ENCODE measurements around the gene CDKN2B. TPM values are rescaled to one million over a fixed set of nuclear protein-coding genes. Genes with fewer than 3 reads are reported as not detected.

CDKN2B gene
- total and polyA plus RNA-seq, 2 donors (not counting 3 experiments of a cell fraction or from before 2014, with no cell fraction given), result 1.6 to 2.1 TPM

- dilution Hi-C loops (cut with MboI; ENCODE audit: extremely low pct_ligation_motif_present, low sequenced_read_pairs), result no loop called here
- no peak for TF ChIP-seq FOS (IDR thresholded peaks at IDR 0.05; ENCODE audit: borderline replicate concordance, insufficient read depth, low read length)
- no peak for TF ChIP-seq MYC (IDR thresholded peaks at IDR 0.05; ENCODE audit: low read depth, low read length)
- TF ChIP-seq POLR2AphosphoS5 (IDR thresholded peaks at IDR 0.05; ENCODE audit: insufficient read depth, low read depth, low read length), result no peak
- TF ChIP-seq JUN (IDR thresholded peaks at IDR 0.05; ENCODE audit: borderline replicate concordance, insufficient read depth, insufficient read length, low read depth), result no peak
- no peak for TF ChIP-seq MAX (IDR thresholded peaks at IDR 0.05; ENCODE audit: insufficient read depth, insufficient read length)
- TF ChIP-seq EZH2 (IDR thresholded peaks at IDR 0.05; ENCODE audit: borderline replicate concordance, low read depth, low read length, severe bottlenecking), result no peak
- no peak for TF ChIP-seq GATA2 (IDR thresholded peaks at IDR 0.05; ENCODE audit: insufficient read depth, insufficient read length, low read depth, low read length)
- TF ChIP-seq CTCF (IDR thresholded peaks at IDR 0.05; ENCODE audit: extremely low read depth in 1 of 2, insufficient read depth in 1 of 2, low read depth in 1 of 2, low read length in 2 of 2), result no peak
- TF ChIP-seq POLR2A (IDR thresholded peaks at IDR 0.05; ENCODE audit: low read depth, low read length), result no peak
- Histone ChIP-seq H3K4me2 (ENCODE audit: insufficient read depth, low read length) (no peak overlapping the region), H3K4me1 (ENCODE audit: control insufficient read depth, extremely low read depth, insufficient read depth, low read length) (peaks cover 21% of the 10 kb centered on the region), H2AFZ (ENCODE audit: low read depth, low read length) (no peak overlapping the region), H3K9ac (replicated peaks; ENCODE audit: extremely low read depth, insufficient read depth, low read length) (no peak overlapping the region), H4K20me1 (replicated peaks; ENCODE audit: control insufficient read depth, extremely low read depth, insufficient read depth, low read length) (no peaks in the 10 kb centered on the region), H3K79me2 (ENCODE audit: control insufficient read depth, insufficient read depth, low read length) (no peaks in the 10 kb centered on the region), H3K4me3 (replicated peaks in 1 of 3; ENCODE audit: insufficient read depth in 1 of 3, low read depth in 1 of 3, low read length in 3 of 3) (no peak overlapping the region), H3K9me1 (replicated peaks; ENCODE audit: control insufficient read depth, extremely low read depth, insufficient read depth, low read length) (no peaks in the 10 kb centered on the region), H3K27me3 (ENCODE audit: control insufficient read depth in 2 of 2, insufficient read depth in 2 of 2, low read length in 2 of 2) (no peaks in the 10 kb centered on the region), H3K27ac (ENCODE audit: insufficient read depth, low read depth, low read length) (no peak overlapping the region), H3K36me3 (ENCODE audit: control insufficient read depth in 2 of 2, extremely low read depth in 1 of 2, insufficient read depth in 2 of 2, low read length in 2 of 2) (no peaks in the 10 kb centered on the region), H3K9me3 (replicated peaks; ENCODE audit: control insufficient read depth, insufficient read depth, low read length) (no peaks in the 10 kb centered on the region)
- no TSS peak for BruUV-seq (replicated peaks)
- POLR2A ChIA-PET, result no interaction called here
- no peak for DNase-seq (ENCODE audit: low read depth, low spot score)
- no peak for FAIRE-seq
- intact Hi-C loops (cut with micrococcal nuclease), result no loop called here
- CTCF ChIA-PET, result interaction anchor here (0.8 to 1.4 kb wide), 3 partner anchors 9 to 183 kb away, joined by 3 read pairs; no protein-coding TSS in a partner anchor
Observed at GRCh38 chr9:22056402-22056801, 47.3 kb upstream of the CDKN2B start.

All from endothelial cell of umbilical vein (primary cell).